GM12891 (cell line): ENCODE data around the gene CTSL. TPM values are rescaled to one million over a fixed set of nuclear protein-coding genes. Genes with fewer than 3 reads are reported as not detected.

Experiments used
- DNase-seq: peaks from one replicate; pipeline ENCODE4 v3.0.0; 2011; ENCODE audit warnings: low spot score; ENCODE audit not compliant: insufficient read length
- FAIRE-seq: peaks from 2 replicates; lab custom pipeline; 2011; peaks lifted over from hg19 to GRCh38; lab: Jason Lieb, UNC
- PAX5 ChIP-seq: IDR thresholded peaks from 2 replicates; pipeline ENCODE4 v1.6.1; 2011; ENCODE audit warnings: low read length, moderate library complexity, mild to moderate bottlenecking; ENCODE audit not compliant: insufficient read depth, severe bottlenecking
- POLR2A ChIP-seq: IDR thresholded peaks from 2 replicates; pipeline ENCODE4 v1.6.1; 2011; ENCODE audit warnings: low read depth, low read length, control low read depth
- POLR2AphosphoS5 ChIP-seq: IDR thresholded peaks from 2 replicates; pipeline ENCODE4 v1.6.1; 2011; ENCODE audit warnings: low read depth, low read length, control low read depth
- POU2F2 ChIP-seq: IDR thresholded peaks from 2 replicates; pipeline ENCODE4 v1.6.1; 2011; ENCODE audit warnings: low read depth, mild to moderate bottlenecking, control low read depth, low read length, moderate library complexity
- SPI1 ChIP-seq: IDR thresholded peaks from 2 replicates; pipeline ENCODE4 v1.6.1; 2011; ENCODE audit warnings: low read depth, low read length, control low read depth
- TAF1 ChIP-seq: IDR thresholded peaks from 2 replicates; pipeline ENCODE4 v1.6.1; 2011; ENCODE audit warnings: low read depth, low read length, control low read depth
- polyA plus RNA-seq: library from polyadenylated mRNA; unstranded; fragments of >200 nt; gene quantifications from one replicate; pipeline ENCODE4 v1.2.1, GENCODE V29; 2012; ENCODE audit warnings: low read depth, missing spikeins, inconsistent platforms; ENCODE audit not compliant: missing spikeins

Gene CTSL
- not detected for polyA plus RNA-seq

GRCh38 chr9:87725900-87726709 is at the start of gene CTSL:
Gene CTSL, plus strand, starts transcription at chr9:87726119. Its CDS starts 1,485 bp downstream, at chr9:87727604.
- DNase-seq (no peak), FAIRE-seq (no peak)
- TF ChIP-seq PAX5, result no peak

DNA sequence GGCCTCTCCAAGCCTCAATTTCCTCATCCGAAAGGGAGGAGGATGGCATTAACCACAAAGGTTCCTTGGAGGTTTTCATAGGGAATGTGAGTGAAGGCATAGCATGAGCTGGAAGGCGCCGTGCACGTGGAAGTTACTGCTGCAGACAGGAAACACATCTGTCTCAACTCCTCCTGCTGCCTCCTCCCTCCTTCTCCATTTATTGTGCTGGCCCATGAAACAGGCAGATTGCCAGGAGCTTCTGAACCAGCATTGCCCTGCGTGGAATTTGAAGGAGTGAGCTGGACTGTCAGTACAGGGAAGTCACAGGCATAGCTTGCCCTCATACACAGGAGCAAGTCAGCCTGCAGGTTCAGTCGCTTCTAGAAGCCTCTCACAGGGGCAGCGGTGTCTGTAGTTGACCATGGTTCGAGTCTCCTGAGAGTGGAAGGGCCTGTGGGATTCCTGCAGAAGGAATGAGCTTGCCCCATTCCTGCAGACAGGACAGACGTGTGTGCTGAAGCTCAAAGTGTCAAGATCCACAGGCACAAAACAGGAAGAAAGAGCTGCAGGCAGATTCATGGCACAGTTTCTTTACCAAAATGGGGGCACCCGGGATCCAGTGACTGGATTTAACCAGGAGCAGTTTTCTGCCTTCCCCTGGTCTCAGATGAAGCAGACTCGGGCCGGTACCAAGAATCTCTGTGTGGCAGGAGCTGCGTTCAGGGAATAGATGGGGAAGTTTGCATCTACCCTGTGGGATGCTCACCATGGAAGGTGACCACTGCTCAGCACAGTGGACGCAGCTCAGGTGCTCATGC is 48.7 kb upstream of the CTSL start:
- no peak for TF ChIP-seq POLR2A
- no peak for TF ChIP-seq TAF1
- TF ChIP-seq POLR2AphosphoS5, result no peak
- no peak for TF ChIP-seq SPI1
- TF ChIP-seq PAX5, result no peak
- no peak for TF ChIP-seq POU2F2
- no peak for FAIRE-seq
- no peak for DNase-seq

GRCh38 chr9:87677776-87678587 is 47.9 kb upstream of the CTSL start:
- no peak for TF ChIP-seq PAX5
- TF ChIP-seq TAF1, result no peak
- no peak for TF ChIP-seq SPI1
- TF ChIP-seq POLR2A, result no peak
- TF ChIP-seq POU2F2, result no peak
- TF ChIP-seq POLR2AphosphoS5, result no peak
- FAIRE-seq (no peak), DNase-seq (no peak)

DNA sequence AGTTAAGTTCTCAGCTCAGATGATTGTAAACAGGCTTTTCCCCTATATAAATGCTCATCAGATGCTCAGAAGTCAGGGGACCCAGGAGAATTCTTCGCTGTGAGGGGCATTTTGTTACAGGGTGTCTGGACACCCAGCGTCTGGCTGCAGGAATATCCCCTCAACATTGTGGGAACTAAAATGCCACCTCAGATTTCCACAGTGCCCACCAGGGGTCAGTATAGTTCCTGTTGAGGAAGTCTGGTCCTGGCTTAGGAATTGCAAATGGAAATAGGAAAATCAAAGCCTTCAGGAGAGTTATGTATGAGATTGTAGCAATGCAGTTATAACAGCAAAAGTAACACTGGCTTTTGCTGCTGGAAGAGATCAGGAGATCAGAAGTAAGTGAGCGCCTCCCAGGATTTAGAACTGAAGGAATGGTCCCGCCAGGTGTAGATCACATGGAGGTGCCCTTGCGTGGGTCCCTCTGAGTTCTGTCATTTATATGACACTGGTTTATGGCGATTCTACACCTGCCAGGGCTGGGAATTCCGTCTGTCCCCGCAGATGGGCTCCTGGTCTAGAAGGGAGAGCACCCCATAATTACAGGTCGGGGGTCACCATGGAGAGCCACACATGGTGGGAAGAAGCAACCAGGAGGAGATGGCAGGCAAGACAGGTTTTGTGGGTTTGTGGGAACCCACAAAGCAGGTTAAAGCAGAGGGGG is 47.1 kb upstream of the CTSL start:
- TF ChIP-seq POLR2A (no peak), PAX5 (no peak), TAF1 (no peak), SPI1 (0 out of 2 replicates have a peak, but pooled peaks have one; percentile 1), POLR2AphosphoS5 (no peak), POU2F2 (no peak)
- peak; percentile 40 for DNase-seq
- no peak for FAIRE-seq

- FAIRE-seq, result no peak
- DNase-seq, result no peak
- no peak for TF ChIP-seq PAX5
- TF ChIP-seq POU2F2, result no peak
- TF ChIP-seq POLR2A, result no peak
- TF ChIP-seq SPI1, result no peak
- no peak for TF ChIP-seq TAF1
- no peak for TF ChIP-seq POLR2AphosphoS5
These were observed 44.5 kb upstream of the CTSL start for GRCh38 chr9:87681271-87682061.

GRCh38 chr9:87682085-87682484 is 43.8 kb upstream of the CTSL start:
- TF ChIP-seq POU2F2, result no peak
- TF ChIP-seq POLR2AphosphoS5, result no peak
- TF ChIP-seq PAX5, result no peak
- no peak for TF ChIP-seq SPI1
- no peak for TF ChIP-seq TAF1
- TF ChIP-seq POLR2A, result no peak
- no peak for DNase-seq
- FAIRE-seq, result no peak

GRCh38 chr9:87682618-87683017 is 43.3 kb upstream of the CTSL start:
- no peak for FAIRE-seq
- DNase-seq, result no peak
- TF ChIP-seq POLR2A (no peak), POLR2AphosphoS5 (no peak), PAX5 (no peak), SPI1 (no peak), POU2F2 (no peak), TAF1 (no peak)
